ENCODE data around the gene RERG.

The RERG gene

DNA sequence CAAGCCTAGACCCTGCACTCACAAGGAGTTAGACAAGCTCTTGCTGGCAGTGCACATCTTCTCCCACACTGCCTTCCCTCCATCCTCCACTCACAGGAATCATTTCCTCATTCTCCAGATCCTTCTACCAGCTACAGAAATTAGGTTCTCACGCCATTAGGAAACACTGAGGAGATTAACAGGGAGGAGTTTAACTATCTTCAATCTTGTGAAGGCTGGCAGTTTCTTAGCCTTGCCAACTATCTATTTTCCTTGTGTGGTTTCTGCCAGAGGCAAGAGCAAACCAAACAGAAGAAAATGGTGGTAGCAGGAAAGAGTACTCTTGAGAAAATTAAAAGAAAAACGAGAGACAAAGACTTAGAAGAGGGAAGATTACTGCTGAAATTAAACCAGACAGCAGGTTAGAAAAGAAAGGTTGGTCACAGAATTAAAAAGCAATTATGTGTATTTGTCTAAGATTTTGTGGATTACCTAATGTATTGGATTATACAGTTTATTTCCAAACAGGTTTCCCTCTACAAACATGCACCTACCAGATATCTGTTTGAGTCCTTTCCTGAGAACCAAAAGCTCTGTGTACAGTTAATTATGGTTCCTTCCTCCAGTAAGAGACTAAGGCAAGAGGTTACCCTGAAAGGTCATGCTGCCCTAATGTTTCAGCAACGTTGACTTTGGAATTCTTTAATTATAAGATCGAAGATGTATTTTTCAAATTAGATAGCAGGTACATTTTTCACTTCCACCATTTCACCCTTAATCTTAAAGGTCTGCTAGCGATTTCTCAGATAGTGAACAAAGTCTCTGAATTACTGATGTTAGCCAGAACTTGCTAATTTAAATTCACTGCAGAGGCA is 5.0 kb downstream of the RERG start:
- no peak for DNase-seq

DNA sequence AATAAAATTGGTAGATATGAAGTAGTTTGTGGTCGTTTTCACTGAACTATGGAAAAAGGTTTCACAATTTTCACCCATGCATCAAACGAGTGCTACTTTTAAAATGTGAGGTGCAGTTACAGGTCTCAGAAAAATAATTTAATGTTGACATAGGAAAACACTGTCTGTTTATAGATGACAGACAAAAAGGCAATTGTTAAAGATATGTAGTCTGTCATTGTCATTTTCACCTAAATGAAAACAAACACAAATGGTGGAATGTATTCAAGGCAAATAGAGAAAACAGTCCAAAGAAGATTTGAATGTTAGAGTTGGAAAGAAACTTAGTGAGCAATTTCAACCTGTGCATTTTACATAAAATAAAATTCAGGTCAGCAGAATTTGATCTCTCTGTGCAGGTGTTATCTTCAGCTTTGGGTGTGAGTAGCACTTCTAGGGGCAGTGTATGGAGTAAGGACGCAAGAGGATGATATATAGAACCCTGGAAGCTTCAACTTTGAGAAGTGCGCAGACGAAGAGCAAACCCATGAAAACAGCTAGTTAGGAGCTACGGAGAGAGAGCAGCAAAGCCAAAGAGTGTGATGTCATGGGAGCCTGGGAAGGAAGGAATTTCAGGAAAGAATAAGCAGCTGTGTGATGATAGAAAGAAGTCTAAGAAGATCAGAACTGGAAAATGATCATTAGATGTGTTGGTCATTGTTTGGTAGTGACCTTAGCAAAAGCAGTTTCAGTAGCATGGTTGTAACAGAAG is 6.2 kb downstream of the RERG start:
- no peak for DNase-seq

DNA sequence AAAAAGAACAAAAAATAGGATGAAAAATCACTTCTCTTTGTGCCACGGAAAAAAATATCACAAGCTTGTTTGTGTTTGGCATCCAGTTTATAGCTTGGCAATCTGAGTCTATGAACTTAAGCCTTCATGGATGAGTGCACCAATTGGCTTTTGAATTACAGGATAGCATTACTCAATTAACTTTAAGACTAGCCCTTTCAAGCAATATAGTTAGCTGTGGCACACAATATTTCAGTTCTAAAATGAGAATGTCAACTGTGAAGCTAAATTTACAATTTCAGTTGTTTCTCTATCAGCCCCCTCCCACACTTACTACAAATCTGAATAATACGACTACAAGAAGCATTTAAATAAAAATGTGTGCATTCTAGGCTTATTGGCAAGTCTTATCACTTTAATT is 8.3 kb downstream of the RERG start:
- no peak for DNase-seq

DNA sequence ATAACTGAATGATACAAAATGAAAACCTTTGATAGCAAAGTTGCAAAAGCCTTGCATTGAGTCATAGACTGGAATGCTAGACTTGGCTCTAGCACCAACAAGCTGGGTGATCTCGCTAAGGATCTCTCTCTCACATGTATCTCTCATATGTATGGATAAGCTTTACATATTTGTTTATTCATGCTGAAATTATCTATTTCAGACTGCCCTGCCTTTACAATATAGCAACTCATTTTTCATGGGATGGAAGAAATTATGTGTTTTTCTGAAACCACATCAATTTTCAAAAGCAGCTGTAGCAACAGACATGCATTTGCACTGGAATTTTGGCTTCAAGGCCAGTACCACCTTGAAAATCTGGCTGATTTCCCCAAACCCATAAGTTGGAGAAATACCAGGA is 11.4 kb downstream of the RERG start:
- no peak for DNase-seq

DNA sequence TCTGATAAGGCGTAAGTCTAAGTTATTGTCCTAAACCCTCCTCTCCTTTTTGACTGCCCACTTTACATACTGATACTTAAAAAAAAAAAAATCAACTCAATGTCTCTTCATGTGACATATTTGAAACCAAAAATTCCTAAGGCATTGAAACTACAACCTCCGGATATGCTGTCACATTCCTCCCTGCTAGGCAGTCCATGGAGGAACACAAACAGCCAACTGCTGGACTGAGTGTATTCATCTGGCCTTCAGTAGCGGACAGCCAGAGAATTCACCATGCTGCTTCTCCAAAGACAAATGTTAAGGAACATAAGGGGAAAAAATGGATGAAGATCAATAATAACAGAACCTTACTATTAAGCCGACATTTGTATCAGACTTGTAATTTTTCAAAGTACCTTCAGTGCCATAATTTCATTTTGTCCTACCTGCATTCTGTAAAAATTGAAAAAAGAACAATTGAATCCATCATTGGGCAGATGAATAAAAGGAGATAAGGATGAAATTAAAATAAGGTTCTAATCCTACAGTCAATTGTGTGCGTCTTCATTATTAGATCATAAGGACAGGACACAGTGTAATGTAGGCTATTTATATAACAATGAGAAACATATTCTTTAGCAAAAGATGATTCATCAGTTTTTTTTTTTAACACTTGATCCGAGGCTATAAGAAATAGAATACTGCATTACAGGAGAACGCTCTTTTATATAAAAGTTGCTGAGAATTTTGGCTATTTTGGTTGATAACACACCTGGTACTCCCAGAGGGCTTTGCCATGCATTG is 12.2 kb downstream of the RERG start:
- DNase-seq = no peak

DNA sequence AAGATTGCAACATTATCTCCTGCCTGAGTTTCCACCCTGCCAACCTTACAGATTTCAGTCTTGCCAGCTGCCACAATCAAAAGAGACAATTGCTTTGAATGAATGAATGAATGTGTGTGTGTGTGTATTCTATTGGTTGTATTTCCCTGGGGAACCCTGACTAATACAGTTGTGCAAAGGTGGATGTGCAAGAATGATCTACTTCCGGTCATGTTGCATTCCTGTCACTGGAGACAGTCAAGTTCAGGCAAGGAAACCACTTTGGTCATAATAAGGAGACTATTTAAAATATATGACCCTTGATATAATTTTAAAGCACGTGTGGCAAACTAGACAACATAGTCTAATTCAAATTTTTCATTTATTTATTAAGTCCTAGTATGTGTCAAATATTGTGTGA is 13.1 kb downstream of the RERG start:
- no peak for DNase-seq

DNA sequence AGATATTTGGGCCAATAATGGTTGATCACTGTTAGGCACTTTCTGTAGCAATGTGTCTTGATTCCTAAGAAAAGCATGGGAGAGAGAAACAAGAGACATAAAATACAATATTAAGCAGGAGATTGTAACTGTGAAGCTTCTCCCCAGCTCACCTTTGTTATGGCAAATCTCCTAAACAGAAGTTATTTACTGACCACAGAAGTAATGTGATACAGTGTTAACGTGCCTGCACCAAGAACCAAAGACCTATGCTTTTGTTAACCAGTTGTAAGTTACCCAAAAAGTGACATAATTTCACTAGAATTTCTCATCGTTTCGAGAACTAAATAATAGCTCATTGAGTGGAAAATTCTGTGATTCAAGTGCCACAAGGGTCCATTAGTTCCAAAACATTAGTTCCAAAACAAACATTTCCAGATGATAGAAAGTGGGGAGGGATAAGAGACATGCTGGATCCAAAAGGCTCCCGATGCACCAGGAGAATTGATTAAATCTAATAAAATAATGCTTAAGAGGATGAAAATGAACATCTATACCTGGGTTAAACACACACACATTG is 14.3 kb downstream of the RERG start:
- DNase-seq = no peak

DNA sequence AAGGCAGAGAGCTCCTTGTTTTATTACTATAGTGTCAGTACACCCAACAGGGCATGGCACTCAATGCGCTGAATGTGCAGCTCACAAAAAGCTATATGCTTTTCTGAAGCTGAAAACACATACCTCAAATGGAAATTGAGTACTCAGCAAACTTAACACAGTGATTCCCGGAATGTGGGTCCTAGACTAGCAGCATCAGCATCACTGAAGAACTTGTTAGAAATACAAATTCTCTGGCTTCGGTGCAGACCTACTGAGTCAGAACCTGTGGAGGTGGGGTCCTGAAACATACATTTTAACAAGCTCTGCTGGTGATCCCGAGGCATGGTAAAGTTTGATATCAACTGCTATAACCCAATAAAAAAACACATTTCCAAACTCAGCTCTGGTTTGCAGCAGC is 14.9 kb downstream of the RERG start:
- no peak for DNase-seq

DNA sequence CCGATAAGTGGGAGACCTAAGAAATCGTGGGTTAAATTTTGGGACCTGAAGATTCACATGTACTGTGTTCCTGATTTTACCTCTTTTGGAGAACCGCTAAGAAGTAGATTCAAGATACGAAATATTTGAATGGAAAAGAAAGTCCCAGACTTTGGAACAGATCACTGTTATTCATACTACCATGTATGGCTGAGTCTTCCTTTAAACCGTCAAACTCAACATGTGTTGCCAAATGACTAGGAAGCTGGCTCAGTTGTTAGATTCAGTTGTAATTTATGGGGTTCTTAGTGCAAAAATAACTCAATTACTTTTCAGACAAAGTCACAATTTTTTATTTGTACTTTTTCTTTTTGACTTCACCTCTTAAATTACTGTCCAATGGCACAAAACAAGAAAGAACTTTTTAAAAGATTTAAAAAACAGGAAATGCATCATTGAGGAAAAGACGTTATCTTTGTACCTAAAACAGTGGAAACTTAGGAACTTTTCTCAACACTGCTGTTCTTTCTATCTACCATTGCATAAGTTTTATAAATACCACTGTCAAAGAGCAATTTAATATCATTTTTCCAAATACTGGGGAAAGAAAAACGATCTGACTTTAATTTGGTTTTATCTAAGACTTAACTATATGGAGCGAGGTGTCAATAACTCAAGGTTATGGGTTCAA is 15.7 kb downstream of the RERG start:
- DNase-seq = no peak

DNA sequence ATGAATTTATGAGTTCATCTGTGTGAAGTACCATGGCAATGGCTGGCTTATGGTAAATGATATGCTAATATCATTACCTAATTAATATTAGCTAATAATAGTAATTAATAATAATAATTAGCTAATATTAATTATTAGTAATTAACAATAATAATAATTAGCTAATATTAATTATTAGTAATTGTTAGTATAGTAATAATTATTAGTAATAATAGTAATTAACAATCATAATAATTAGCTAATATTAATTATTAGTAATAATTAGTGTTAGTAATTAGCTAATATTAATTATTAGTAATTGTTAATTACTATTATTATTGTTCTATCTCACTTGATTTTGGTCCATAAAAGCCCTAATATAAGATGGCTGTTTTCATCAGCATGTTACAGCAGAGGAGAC is 19.8 kb downstream of the RERG start:
- DNase-seq = no peak

DNA sequence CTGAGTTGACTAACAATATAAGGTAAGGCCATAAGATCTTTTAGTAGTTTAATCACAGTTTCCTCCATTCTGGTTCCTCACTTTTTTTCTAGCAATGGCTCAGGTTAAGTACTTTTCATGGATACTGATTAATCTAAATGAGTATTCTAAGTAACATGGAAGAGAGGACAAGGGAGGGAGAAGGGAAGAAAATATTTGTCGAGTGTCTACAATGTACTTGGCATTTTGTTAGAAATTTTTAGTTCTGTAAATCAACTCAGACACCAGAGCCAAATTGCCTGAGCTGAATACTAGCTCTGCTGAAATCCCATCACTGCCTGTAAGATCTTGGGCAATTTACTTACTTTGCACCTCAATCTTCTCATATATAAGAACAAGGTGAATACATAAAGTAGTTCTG is 20.2 kb downstream of the RERG start:
- no peak for DNase-seq

DNA sequence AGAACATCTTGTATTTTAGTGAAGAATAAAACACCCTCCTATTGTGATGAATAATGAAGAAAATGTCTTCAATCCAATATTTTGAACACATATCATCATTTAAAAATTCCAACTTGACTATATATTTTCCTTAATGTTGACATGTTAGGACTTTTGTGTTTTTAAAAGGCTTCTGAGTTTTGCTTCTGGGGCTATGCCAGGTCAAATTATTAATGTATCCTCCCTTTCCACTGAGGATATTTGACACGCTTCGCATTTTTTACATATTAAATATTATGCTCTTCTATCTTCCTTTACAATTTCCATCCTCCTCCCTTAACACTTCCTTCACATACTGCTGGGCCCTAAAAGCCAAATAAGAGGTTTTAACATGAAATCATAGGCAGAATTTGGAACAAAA is 20.6 kb downstream of the RERG start:
- no peak for DNase-seq

DNA sequence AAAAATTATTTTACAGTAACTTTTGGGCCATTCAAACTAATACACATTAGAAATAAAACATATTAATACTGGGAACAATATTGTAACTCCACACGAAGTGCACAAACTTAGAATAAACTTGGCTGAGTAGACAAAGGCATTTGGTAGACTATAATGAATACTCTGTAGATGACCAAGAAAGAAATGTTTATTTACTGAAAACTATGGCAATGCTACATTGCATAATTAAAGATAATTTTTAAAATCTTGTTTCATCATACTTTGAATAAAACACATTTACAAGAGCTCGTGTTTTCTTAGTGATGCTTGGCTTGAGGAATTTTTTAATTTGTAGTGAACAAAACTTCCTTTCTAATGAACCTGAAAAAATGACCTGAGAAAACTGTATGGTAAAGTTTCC is 21.3 kb downstream of the RERG start:
- no peak for DNase-seq

DNA sequence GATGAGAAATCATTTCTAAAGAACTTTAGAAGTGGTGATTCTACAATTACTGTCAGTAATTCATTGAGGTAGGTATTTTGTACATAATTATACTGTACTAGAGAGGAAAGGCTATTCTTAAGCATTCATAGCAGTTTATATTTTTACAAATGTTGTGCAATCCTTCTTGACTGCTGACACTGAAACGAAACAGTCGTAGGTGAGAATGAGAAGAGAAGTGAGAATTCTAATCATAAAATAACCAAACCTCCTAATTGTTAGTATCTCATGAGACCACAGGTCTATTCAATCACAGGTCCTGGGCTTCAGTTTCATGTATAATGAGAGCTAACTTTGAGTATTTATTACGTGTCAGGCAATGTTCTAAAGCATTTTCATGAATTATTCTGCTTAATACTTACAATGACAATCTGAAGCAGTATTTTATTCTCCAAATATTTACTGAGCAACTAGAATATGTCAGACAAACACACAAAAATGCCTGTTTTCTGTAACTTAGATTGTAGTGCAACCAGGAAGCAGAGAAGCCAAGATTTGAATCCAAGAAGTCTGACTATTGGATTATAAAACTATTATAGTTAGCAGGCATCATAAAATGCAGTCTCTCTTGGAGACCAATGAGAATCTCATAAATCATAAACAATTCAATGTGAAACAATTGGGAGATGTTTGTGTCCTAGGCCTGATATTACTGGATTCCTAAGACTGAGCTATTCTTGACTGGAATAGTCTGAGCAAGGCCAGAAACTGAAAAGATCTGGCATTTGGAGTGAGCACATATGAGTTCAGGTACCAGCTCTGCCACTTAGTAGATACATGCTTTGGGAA is 24.3 kb downstream of the RERG start:
- DNase-seq = no peak

DNA sequence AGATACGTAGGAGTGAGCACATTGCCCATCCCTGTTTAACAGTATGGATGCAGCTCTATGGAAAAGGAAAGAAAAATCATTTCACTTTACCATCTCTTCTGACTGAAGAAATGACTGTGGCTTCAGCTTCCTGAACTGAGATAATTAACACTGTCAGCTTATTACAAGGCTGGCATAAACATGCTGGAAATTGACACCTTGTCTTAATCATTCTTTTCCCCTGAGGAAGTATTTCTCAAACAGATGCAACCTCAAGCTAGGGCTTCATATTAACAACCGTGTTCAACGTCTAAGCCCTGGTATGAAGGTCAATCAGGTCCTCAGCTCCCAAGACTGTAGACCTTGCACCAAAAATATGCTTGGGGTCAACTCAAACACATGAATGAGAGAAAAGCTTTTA is 25.0 kb downstream of the RERG start:
- no peak for DNase-seq

DNA sequence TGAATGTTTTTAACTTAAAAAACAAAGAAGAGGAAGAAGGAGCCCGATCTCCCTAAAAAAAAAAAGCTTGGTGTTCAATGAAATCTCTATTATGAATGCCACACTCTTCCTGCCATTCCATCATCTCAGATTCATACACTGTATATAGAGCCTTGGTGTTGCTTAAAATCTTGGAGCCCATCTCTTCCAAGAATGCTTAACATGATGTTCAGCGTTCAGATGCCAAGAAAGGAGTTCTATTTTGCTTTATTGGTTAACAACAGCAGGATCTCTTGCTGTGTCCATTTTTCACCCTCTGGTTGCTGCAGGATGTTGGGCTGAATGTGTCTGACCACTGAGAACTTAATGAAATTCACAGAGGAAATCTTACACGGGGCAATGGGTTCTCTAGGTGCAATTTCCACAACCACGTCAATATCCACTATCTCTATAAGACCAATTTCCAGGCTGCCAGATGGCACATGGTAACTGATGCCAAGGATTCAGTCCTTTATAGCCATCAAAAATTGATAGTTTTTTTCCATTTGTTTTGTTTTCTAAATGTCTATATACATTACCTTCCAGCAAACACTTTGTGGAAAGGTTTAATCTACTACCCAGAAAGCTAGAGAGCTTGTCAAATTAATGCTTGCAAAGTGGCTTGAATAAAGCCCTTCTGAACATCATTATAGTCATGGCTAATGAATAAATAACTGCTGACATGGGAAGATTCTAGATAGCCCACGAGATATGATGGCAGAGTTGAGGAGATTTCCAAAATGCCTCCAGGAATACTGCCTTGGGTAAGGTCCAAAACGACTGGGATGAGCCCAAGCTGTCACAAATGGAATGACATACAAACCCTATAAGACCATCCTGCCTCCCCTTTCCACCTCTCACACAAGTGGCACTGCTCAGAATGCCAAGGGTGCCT is 26.5 kb downstream of the RERG start:
- DNase-seq = no peak

DNA sequence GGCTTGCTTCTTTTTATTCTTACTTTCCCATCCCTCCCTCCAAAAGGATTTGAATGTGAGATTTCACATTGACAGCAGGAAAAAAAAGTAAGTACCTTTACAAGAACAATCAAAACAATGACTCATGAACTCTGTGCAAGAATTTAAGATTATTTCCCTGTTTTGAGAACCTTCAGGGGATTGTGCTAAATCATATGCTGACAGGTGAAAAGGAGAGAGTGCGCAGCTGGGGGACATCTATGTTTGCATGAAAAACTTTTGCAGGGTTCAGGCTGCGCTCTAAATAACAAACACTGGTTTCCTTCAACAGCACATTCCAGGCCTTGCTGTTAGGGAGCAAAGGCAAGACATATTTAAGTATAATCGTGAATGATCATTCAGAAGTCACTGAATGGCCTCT is 27.3 kb downstream of the RERG start:
- DNase-seq = no peak

DNA sequence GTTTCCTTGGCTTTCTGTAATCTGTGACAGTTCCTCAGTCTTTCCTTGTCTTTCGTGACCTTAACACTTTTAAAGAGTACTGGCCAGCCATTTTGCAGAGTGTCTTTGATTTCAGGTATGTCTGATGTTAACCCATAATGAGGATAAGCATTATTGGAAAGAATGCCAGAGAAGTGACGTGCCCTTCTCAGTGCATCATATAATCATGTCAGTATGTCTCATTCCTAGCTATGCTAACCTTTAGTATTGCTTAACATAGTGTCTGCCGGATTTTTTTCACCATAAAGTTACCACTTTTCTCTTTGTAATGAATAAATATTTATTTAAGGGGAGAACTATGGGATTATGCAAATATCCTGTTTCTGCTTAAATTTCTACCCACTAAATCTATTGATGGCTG is 28.5 kb downstream of the RERG start:
- DNase-seq = no peak

DNA sequence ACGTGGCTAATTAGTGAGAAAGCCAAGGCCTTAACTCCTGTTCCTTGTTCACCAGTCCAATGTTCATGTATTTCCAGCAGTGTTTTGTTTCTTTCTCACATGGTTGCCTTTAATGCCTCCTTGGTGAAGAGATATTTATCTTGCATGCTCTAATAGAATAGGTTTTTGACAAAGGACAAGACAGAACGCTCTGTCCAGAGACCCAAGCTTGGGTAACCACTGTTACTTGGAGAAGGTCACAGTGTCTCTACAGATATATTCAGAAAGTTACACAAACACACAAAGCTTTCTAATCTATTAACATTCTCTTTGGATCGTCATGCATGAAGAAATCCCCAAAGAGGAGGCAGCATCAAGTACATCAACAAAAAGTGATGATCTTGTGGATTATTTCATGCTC is 33.1 kb downstream of the RERG start:
- no peak for DNase-seq

DNA sequence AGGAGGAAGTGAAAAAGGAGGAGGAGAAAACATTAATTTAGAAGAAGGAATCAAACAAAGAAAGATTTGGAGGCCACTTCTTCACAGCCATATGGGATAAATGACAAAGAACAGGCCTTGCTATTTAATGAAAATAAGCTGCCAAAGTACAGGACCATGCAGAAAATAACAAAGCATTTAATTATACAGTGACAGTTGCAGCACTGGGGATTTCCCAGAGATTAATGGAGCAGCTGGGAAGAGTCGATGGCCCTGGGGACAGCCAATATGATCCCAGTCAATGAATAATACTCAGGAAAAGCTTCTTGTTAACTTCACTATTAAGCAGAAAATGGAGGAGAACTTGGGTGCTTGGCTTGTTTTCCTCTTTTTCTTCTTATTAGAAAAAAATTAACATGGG is 34.6 kb downstream of the RERG start:
- no peak for DNase-seq

DNA sequence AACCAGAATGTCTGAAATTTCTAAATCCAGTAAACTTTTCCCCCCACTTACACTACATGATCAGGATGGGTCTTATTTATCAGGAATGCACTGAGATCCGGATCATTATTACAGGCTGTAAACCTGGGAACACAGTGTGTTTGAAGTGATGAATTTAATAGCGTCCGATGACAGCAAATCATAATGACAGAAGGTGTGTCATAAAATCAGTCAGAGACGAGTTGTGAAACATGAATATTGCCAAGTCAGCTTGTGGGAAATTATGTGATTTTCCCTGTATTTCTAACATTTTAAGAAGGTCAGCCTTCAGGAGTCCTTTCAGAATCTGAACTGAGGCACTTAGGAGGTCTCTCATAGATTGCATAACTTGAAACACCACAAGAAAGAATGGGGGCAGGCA is 36.7 kb downstream of the RERG start:
- DNase-seq = no peak
